HCT116 (cell line): ENCODE data around the gene PDGFA. TPM values are rescaled to one million over a fixed set of nuclear protein-coding genes. Genes with fewer than 3 reads are reported as not detected.

Source experiments
- ATAC-seq: fragments of 200-7000 bp; cut with Tn5 transposase; 2 replicates; pipeline ENCODE4 v1.9.1; 2020; ENCODE audit warnings: mild to moderate bottlenecking, moderate library complexity
- BruUV-seq: library from RNA; stranded (reverse); fragments of 400-500 nt; replicated peaks from 2 replicates; lab custom pipeline; 2021; lab: Mats Ljungman, UMichigan
- CTCF ChIA-PET: fragments of 300-600 bp; sonication (Branson Sonifier 250); formaldehyde crosslinking; loops from one replicate; lab custom pipeline; 2021; ENCODE audit warnings: antibody characterized with exemption; lab: Charles Lee
- POLR2A ChIA-PET: fragments of 300-600, 350-600 bp; sonication (Branson Sonifier 250); formaldehyde crosslinking; loops from one replicate; lab custom pipeline; 2021; ENCODE audit warnings: antibody characterized with exemption; lab: Charles Lee
- RAD21 ChIA-PET, 2 experiments: fragments of 300-600 bp; sonication (Branson Sonifier 250); formaldehyde crosslinking; loops; one replicate each; lab custom pipeline; 2023; ENCODE audit warnings: low total read pairs in 2 of 2; ENCODE audit not compliant: uncharacterized antibody in 2 of 2, unreplicated experiment in 2 of 2, low non-redundant PET in 1 of 2; lab: Charles Lee
- DNase-seq: peaks from one replicate; pipeline ENCODE4 v3.0.0-alpha.2; 2010; ENCODE audit warnings: low read depth, low spot score
- H2AFZ ChIP-seq: fragments of 200-600 bp; shearing (Covaris generic), sonication (generic); 2 replicates; pipeline ENCODE4 v1.6.1; 2017; ENCODE audit warnings: low read depth, mixed run types, mixed read lengths, antibody characterized with exemption, low read length; ENCODE audit not compliant: poor library complexity, severe bottlenecking
- H3K27ac ChIP-seq: 2 replicates; pipeline ENCODE4 v1.5.1; 2012; ENCODE audit warnings: low read depth, low read length
- H3K27me3 ChIP-seq: fragments of 200-600 bp; sonication (generic); 2 replicates; pipeline ENCODE4 v1.6.1; 2016; ENCODE audit warnings: mixed run types, low read length, mixed read lengths; ENCODE audit not compliant: insufficient read depth
- H3K36me3 ChIP-seq, 2 experiments: fragments of 200-500 bp in 1 of 2; fragments of 200-600 bp in 1 of 2; sonication (Bioruptor generic) in 1 of 2; sonication (generic) in 1 of 2; 2 replicates each; pipeline versions ENCODE4 v1.5.1 to v1.6.1; 2014 to 2016; ENCODE audit warnings: low read length in 2 of 2, inconsistent platforms in 1 of 2, mixed read lengths in 1 of 2, mixed run types in 1 of 2; ENCODE audit not compliant: insufficient read depth in 2 of 2, control insufficient read depth in 1 of 2
- H3K4me1 ChIP-seq, 2 experiments: fragments of 200-600 bp in 1 of 2; sonication (generic) in 1 of 2; 2 replicates each; pipeline versions ENCODE4 v1.5.1 to v1.6.1; 2012 to 2017; ENCODE audit warnings: low read length in 2 of 2, inconsistent platforms in 1 of 2, mild to moderate bottlenecking in 1 of 2, mixed read lengths in 1 of 2, mixed run types in 1 of 2, moderate library complexity in 1 of 2; ENCODE audit not compliant: insufficient read depth in 2 of 2, control insufficient read depth in 1 of 2
- H3K4me2 ChIP-seq: fragments of 200-600 bp; sonication (generic); 2 replicates; pipeline ENCODE4 v1.6.1; 2017; ENCODE audit warnings: mixed run types, low read length, mixed read lengths
- H3K4me3 ChIP-seq, 2 experiments: fragments of 200-600 bp in 1 of 2; sonication (generic) in 1 of 2; replicated peaks in 1 of 2; 2 replicates each; pipeline ENCODE4 v1.5.1; 2011 to 2016; ENCODE audit warnings: low read length in 2 of 2, control low read depth in 1 of 2, low read depth in 1 of 2, mild to moderate bottlenecking in 1 of 2, mixed read lengths in 1 of 2, mixed run types in 1 of 2
- H3K79me2 ChIP-seq: fragments of 200-600 bp; sonication (generic); 2 replicates; pipeline ENCODE4 v1.6.1; 2017; ENCODE audit warnings: mild to moderate bottlenecking, mixed run types, low read length, moderate library complexity, mixed read lengths; ENCODE audit not compliant: insufficient read depth
- H3K9ac ChIP-seq: fragments of 200-600 bp; sonication (generic); 2 replicates; pipeline ENCODE4 v1.6.1; 2016; ENCODE audit warnings: low read length, mixed read lengths
- H3K9me2 ChIP-seq: fragments of 200-600 bp; sonication (generic), shearing (Covaris generic); 2 replicates; pipeline ENCODE4 v1.6.1; 2017; ENCODE audit warnings: mixed run types, mild to moderate bottlenecking, moderate library complexity; ENCODE audit not compliant: insufficient read depth
- H3K9me3 ChIP-seq, 2 experiments: fragments of 200-500 bp in 1 of 2; fragments of 200-600 bp in 1 of 2; sonication (Bioruptor generic) in 1 of 2; sonication (generic) in 1 of 2; 2 replicates each; pipeline ENCODE4 v1.6.1; 2014 to 2017; ENCODE audit warnings: low read length in 2 of 2, mixed read lengths in 2 of 2, inconsistent platforms in 1 of 2, low read depth in 1 of 2, mild to moderate bottlenecking in 1 of 2, mixed run types in 1 of 2, moderate library complexity in 1 of 2; ENCODE audit not compliant: control insufficient read depth in 1 of 2, insufficient read depth in 1 of 2
- H4K20me1 ChIP-seq: fragments of 200-600 bp; sonication (generic), shearing (Covaris generic); 2 replicates; pipeline ENCODE4 v1.6.1; 2017; ENCODE audit warnings: mixed run types, mild to moderate bottlenecking, moderate library complexity; ENCODE audit not compliant: insufficient read depth
- EGR1 ChIP-seq: IDR thresholded peaks from 2 replicates; pipeline ENCODE4 v1.6.1; 2012; ENCODE audit warnings: low read depth
- EZH2phosphoT487 ChIP-seq: fragments of 200-600 bp; IDR thresholded peaks from 2 replicates; pipeline ENCODE4 v1.6.1; 2018; ENCODE audit warnings: antibody characterized with exemption, borderline replicate concordance
- JUND ChIP-seq: IDR thresholded peaks from 2 replicates; pipeline ENCODE4 v1.6.1; 2012
- POLR2A ChIP-seq: IDR thresholded peaks from 2 replicates; pipeline ENCODE4 v1.7.0; 2011; ENCODE audit warnings: borderline replicate concordance; ENCODE audit not compliant: insufficient read depth, insufficient read length; ENCODE audit errors: extremely low read depth
- RAD21 ChIP-seq: IDR thresholded peaks from 2 replicates; pipeline ENCODE4 v1.6.1; 2012; ENCODE audit warnings: low read depth, mild to moderate bottlenecking
- SIN3A ChIP-seq: IDR thresholded peaks from 2 replicates; pipeline ENCODE4 v1.6.1; 2012; ENCODE audit warnings: low read depth
- intact Hi-C: fragments of 100-400 bp; cut with micrococcal nuclease; formaldehyde crosslinking; loops from 2 replicates; pipeline ENCODE4 v1.10.0; 2022
- total RNA-seq: library from RNA; stranded (reverse); gene quantifications from one replicate; pipeline ENCODE4 v1.2.1, GENCODE V29; 2021; ENCODE audit not compliant: unreplicated experiment
- TF ChIP-seq, protein P1 (sequence below): IDR thresholded peaks from 2 replicates; pipeline ENCODE4 v1.6.1; 2012
- TF ChIP-seq, protein P2 (sequence below): IDR thresholded peaks from 2 replicates; pipeline ENCODE4 v1.6.1; 2012; ENCODE audit warnings: low read depth

Gene PDGFA
- total RNA-seq, 1 experiment from 2014 or later = 44.7 TPM

- Histone ChIP-seq H3K4me3 (no peak overlapping the region), H3K27ac (no peak overlapping the region), H4K20me1 (no peaks in the 10 kb centered on the region), H3K9me3 (no peaks in the 10 kb centered on the region), H3K9me2 (no peaks in the 10 kb centered on the region), H3K4me2 (no peak overlapping the region), H3K79me2 (no peaks in the 10 kb centered on the region), H3K9ac (no peak overlapping the region), H3K27me3 (no peaks in the 10 kb centered on the region), H3K36me3 (peaks cover 0 to 3% of the 10 kb centered on the region in 2 experiments; a peak in 3 of 4 replicates), H2AFZ (no peak overlapping the region), H3K4me1 (peaks cover 0 to 4% of the 10 kb centered on the region in 2 experiments; a peak in 2 of 4 replicates)
- ATAC-seq (no peak), DNase-seq (no peak)
- no TSS peak for BruUV-seq
- CTCF ChIA-PET = no interaction called here
- RAD21 ChIA-PET = no interaction called here
- POLR2A ChIA-PET = no interaction called here
- intact Hi-C loops = no loop called here
- TF ChIP-seq, protein P1, sequence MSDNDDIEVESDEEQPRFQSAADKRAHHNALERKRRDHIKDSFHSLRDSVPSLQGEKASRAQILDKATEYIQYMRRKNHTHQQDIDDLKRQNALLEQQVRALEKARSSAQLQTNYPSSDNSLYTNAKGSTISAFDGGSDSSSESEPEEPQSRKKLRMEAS = no peak
- TF ChIP-seq SIN3A (no peak), POLR2A (no peak), EGR1 (no peak), JUND (no peak), EZH2phosphoT487 (no peak), RAD21 (no peak)
- TF ChIP-seq, protein P2, sequence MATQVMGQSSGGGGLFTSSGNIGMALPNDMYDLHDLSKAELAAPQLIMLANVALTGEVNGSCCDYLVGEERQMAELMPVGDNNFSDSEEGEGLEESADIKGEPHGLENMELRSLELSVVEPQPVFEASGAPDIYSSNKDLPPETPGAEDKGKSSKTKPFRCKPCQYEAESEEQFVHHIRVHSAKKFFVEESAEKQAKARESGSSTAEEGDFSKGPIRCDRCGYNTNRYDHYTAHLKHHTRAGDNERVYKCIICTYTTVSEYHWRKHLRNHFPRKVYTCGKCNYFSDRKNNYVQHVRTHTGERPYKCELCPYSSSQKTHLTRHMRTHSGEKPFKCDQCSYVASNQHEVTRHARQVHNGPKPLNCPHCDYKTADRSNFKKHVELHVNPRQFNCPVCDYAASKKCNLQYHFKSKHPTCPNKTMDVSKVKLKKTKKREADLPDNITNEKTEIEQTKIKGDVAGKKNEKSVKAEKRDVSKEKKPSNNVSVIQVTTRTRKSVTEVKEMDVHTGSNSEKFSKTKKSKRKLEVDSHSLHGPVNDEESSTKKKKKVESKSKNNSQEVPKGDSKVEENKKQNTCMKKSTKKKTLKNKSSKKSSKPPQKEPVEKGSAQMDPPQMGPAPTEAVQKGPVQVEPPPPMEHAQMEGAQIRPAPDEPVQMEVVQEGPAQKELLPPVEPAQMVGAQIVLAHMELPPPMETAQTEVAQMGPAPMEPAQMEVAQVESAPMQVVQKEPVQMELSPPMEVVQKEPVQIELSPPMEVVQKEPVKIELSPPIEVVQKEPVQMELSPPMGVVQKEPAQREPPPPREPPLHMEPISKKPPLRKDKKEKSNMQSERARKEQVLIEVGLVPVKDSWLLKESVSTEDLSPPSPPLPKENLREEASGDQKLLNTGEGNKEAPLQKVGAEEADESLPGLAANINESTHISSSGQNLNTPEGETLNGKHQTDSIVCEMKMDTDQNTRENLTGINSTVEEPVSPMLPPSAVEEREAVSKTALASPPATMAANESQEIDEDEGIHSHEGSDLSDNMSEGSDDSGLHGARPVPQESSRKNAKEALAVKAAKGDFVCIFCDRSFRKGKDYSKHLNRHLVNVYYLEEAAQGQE = no peak
Observed at GRCh38 chr7:506391-506831, 13.2 kb downstream of the PDGFA start.
